ENCODE data around the gene SPSB4. TPM values are rescaled to one million over a fixed set of nuclear protein-coding genes. Genes with fewer than 3 reads are reported as not detected.

Gene SPSB4
- total RNA-seq, 1 donor from 2014 or later: 12.0 TPM

DNA sequence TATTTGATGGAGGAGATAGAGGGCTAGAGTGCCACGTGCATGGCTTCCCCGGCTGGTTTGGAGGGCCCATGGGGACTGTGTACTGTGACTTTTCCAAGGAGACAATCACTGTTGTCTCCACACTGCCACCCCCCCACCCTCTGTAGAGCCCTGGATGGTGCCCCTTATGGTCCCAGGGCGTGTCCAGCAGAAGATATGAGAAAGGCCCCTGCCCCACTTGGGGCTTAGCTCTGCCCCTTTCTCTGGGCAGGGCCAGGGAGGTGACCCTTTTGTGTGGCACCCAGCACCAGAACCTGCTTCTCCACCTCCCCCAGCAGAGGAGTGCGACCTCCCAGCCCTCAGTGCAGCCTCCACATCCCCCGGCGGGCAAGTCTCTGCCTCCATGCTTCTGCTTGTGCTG lies 32.1 kb downstream of the SPSB4 start:
- no peak overlapping the region for H3K9ac ChIP-seq (ENCODE audit: low read depth in 1 of 3, low read length in 3 of 3)
- H3K9me3 ChIP-seq (ENCODE audit: control insufficient read depth in 3 of 3, low read length in 3 of 3): no peaks in the 10 kb centered on the region
- H3K36me3 ChIP-seq (ENCODE audit: control insufficient read depth in 3 of 3, insufficient read depth in 3 of 3, low read length in 3 of 3): no peaks in the 10 kb centered on the region
- H3K4me3 ChIP-seq (ENCODE audit: low read length in 3 of 3): no peak overlapping the region
- peaks cover 35 to 50% (median 44%) of the 10 kb centered on the region in 3 donors for H3K4me1 ChIP-seq (ENCODE audit: control insufficient read depth in 3 of 3, insufficient read depth in 3 of 3, low read length in 3 of 3)
- no peaks in the 10 kb centered on the region for H3K27me3 ChIP-seq (ENCODE audit: control insufficient read depth in 3 of 3, insufficient read depth in 3 of 3, low read length in 3 of 3)
- H3K27ac ChIP-seq (ENCODE audit: low read depth, low read length): no peak overlapping the region

DNA sequence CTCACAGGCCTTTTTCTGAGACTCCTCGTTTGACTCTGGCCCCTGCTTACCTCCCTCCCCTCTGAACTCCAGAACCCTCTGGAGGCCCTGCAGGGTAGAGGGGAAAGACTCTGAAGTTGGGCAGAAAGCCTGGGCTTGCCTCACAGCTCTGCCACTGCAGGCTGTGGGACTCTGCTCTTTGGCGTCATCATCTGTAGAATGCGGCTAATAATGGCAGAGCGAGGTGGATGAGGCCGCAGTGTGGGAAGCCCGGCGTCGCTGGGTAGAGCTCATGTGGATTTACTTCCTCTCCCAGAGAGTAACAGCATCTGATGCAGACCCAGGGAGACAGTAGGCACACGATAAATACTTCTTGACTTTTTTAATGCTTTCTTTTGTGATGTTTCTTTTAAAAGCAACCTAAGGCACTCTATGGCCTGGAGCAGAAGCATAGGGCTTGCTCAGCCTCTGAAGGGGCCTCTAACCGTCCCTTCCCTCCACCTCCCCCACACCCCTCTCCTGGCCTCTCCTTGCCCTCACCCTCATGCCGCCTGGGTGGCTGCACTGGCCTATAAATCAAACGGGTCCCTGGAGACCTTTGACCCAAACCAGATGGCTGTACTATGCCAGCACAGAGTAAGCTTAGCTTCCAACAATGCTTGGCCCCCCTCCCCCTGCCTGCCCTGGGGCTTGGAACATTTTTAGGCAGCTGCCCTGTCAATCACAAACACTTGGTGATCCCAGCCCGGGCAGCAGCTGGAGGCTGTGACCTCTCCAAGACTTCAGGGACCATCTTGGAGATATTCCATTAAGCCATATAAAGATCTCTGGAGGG lies 32.9 kb downstream of the SPSB4 start:
- peak overlapping the region in 1 of 3 donors; percentile 45 for H3K4me3 ChIP-seq (ENCODE audit: low read length in 3 of 3)
- peak overlapping the region; percentile 10 to 57 (median 12) for H3K9ac ChIP-seq (ENCODE audit: low read depth in 1 of 3, low read length in 3 of 3)

DNA sequence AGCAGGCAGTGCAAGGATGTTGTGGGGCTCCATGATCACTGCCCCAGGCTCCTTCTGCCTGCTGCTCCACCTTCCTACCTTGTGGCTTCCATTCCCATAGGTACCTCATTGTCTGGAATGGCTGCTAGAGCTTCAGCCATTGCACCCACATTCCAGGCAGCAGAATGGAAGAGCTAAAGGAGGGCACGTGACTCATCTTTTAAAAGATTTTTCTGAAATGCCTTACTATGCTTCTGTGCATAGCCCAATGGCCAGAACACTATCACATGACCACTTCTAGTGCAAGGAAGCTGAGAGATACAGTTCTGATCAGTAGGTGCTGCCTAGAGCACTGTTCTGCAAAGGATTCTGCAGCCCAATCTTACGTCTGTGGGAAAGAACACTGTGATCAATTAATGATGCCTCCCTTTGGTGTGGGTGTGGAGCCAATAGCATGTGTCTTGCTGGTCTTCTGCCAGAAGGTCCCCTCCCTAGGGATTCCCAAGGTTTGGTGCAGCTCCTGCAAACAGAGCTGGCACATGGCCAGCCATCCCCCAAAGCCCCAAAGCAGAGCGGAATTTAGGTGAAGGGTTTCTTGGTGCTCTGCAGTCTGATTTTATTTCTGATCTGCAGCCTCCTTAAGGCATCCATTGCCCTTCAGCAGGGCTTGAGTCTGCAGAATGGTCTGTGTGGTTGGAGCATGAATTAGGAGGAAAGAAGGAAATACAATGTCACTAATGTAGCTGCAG lies 34.4 kb downstream of the SPSB4 start:
- Histone ChIP-seq H3K27ac (ENCODE audit: low read depth, low read length) (no peak overlapping the region), H3K4me1 (ENCODE audit: control insufficient read depth in 3 of 3, insufficient read depth in 3 of 3, low read length in 3 of 3) (peaks cover 35 to 48% (median 43%) of the 10 kb centered on the region in 3 donors), H3K9ac (ENCODE audit: low read depth in 1 of 3, low read length in 3 of 3) (no peak overlapping the region), H3K27me3 (ENCODE audit: control insufficient read depth in 3 of 3, insufficient read depth in 3 of 3, low read length in 3 of 3) (no peaks in the 10 kb centered on the region), H3K9me3 (ENCODE audit: control insufficient read depth in 3 of 3, low read length in 3 of 3) (no peaks in the 10 kb centered on the region), H3K36me3 (ENCODE audit: control insufficient read depth in 3 of 3, insufficient read depth in 3 of 3, low read length in 3 of 3) (no peaks in the 10 kb centered on the region), H3K4me3 (ENCODE audit: low read length in 3 of 3) (no peak overlapping the region)

More for the DNA sequence above, 32.9 kb downstream of the SPSB4 start:
- no peaks in the 10 kb centered on the region for H3K27me3 ChIP-seq (ENCODE audit: control insufficient read depth in 3 of 3, insufficient read depth in 3 of 3, low read length in 3 of 3)
- peak overlapping the region; percentile 45 for H3K27ac ChIP-seq (ENCODE audit: low read depth, low read length)
- H3K4me1 ChIP-seq (ENCODE audit: control insufficient read depth in 3 of 3, insufficient read depth in 3 of 3, low read length in 3 of 3): peaks cover 35 to 48% (median 43%) of the 10 kb centered on the region in 3 donors
- H3K36me3 ChIP-seq (ENCODE audit: control insufficient read depth in 3 of 3, insufficient read depth in 3 of 3, low read length in 3 of 3): no peaks in the 10 kb centered on the region
- no peaks in the 10 kb centered on the region for H3K9me3 ChIP-seq (ENCODE audit: control insufficient read depth in 3 of 3, low read length in 3 of 3)

DNA sequence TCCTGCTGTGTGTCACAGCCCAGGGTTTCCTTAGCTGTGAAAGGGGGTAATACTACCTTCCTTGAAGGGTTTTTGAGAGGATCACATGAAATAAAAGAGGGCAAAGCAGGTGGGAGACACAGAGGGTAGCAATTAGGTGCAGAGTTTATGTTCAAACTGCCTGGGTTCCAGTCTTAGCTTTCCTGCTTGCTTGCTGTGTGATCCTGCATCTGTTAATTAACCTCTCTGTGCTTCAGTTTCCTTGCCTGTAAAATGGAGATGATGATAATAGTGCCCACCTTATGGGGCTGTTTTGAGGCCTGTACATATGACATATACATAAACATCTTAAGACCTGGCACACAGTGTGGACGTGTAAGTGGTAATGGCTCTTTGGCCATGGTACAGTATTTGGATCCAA lies 35.0 kb downstream of the SPSB4 start:
- Histone ChIP-seq H3K36me3 (ENCODE audit: control insufficient read depth in 3 of 3, insufficient read depth in 3 of 3, low read length in 3 of 3) (no peaks in the 10 kb centered on the region), H3K9ac (ENCODE audit: low read depth in 1 of 3, low read length in 3 of 3) (no peak overlapping the region), H3K27me3 (ENCODE audit: control insufficient read depth in 3 of 3, insufficient read depth in 3 of 3, low read length in 3 of 3) (no peaks in the 10 kb centered on the region), H3K4me3 (ENCODE audit: low read length in 3 of 3) (no peak overlapping the region), H3K9me3 (ENCODE audit: control insufficient read depth in 3 of 3, low read length in 3 of 3) (no peaks in the 10 kb centered on the region), H3K27ac (ENCODE audit: low read depth, low read length) (no peak overlapping the region), H3K4me1 (ENCODE audit: control insufficient read depth in 3 of 3, insufficient read depth in 3 of 3, low read length in 3 of 3) (peaks cover 40 to 54% (median 45%) of the 10 kb centered on the region in 3 donors)

DNA sequence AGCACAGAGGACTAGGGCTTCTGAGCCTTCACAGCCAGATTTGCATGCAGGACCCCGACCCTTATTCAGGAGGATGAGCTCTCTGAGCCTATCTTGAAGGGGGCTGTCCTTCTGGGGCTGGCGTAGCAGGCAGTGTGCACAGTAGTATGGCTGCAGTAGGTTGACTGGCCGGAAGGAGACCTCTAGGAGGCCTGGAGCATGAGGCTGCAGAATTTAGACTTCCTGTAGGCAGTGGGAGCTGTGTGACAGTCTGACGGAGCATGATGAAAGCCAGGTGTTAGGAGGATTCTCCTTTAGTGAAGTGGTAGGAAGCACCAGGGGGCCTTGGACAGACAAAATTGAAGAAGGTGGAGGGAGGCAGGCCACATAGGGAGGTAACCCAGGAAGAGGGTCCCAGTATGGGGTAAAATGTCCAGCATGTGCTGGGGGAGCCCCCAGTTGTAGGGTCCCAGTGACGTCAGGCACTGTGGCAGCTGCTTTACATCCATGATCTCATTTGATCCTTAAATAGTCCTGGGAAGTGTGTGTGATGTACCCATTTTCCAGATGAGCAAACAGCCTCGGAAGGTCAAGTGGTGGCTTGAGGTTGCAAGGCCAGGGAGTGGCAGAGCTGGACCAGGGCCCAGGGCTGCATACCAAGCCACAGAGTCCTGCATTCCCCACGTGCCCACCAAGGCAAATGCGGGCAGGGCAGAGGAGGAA lies 36.1 kb downstream of the SPSB4 start:
- H3K9ac ChIP-seq (ENCODE audit: low read depth in 1 of 3, low read length in 3 of 3): peak overlapping the region in 1 of 3 donors; percentile 47
- H3K27ac ChIP-seq (ENCODE audit: low read depth, low read length): no peak overlapping the region
- peaks cover 48 to 64% (median 51%) of the 10 kb centered on the region in 3 donors for H3K4me1 ChIP-seq (ENCODE audit: control insufficient read depth in 3 of 3, insufficient read depth in 3 of 3, low read length in 3 of 3)
- no peak overlapping the region for H3K4me3 ChIP-seq (ENCODE audit: low read length in 3 of 3)
- no peaks in the 10 kb centered on the region for H3K27me3 ChIP-seq (ENCODE audit: control insufficient read depth in 3 of 3, insufficient read depth in 3 of 3, low read length in 3 of 3)
- no peaks in the 10 kb centered on the region for H3K36me3 ChIP-seq (ENCODE audit: control insufficient read depth in 3 of 3, insufficient read depth in 3 of 3, low read length in 3 of 3)
- no peaks in the 10 kb centered on the region for H3K9me3 ChIP-seq (ENCODE audit: control insufficient read depth in 3 of 3, low read length in 3 of 3)

DNA sequence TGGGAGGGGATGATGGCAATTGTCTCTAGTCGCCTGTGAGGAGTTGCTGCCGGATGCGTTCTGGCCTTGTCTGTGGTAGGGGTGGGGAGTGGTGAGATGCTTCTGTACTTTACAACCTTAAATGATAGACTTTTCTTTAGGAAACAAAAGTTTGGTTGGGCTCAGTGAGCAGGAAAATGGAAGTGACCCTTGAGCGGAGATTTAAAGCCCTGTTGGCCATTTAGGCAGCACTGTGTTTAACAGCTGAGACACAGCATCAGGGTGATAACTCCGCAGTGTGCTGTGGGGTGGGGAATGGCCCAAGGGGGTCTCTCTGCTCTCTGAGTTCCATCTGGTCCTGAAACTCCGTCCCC lies 36.6 kb downstream of the SPSB4 start:
- Histone ChIP-seq H3K27ac (ENCODE audit: low read depth, low read length) (no peak overlapping the region), H3K27me3 (ENCODE audit: control insufficient read depth in 3 of 3, insufficient read depth in 3 of 3, low read length in 3 of 3) (no peaks in the 10 kb centered on the region), H3K36me3 (ENCODE audit: control insufficient read depth in 3 of 3, insufficient read depth in 3 of 3, low read length in 3 of 3) (no peaks in the 10 kb centered on the region), H3K9ac (ENCODE audit: low read depth in 1 of 3, low read length in 3 of 3) (no peak overlapping the region), H3K4me1 (ENCODE audit: control insufficient read depth in 3 of 3, insufficient read depth in 3 of 3, low read length in 3 of 3) (peaks cover 54 to 69% (median 55%) of the 10 kb centered on the region in 3 donors), H3K9me3 (ENCODE audit: control insufficient read depth in 3 of 3, low read length in 3 of 3) (no peaks in the 10 kb centered on the region), H3K4me3 (ENCODE audit: low read length in 3 of 3) (no peak overlapping the region)

DNA sequence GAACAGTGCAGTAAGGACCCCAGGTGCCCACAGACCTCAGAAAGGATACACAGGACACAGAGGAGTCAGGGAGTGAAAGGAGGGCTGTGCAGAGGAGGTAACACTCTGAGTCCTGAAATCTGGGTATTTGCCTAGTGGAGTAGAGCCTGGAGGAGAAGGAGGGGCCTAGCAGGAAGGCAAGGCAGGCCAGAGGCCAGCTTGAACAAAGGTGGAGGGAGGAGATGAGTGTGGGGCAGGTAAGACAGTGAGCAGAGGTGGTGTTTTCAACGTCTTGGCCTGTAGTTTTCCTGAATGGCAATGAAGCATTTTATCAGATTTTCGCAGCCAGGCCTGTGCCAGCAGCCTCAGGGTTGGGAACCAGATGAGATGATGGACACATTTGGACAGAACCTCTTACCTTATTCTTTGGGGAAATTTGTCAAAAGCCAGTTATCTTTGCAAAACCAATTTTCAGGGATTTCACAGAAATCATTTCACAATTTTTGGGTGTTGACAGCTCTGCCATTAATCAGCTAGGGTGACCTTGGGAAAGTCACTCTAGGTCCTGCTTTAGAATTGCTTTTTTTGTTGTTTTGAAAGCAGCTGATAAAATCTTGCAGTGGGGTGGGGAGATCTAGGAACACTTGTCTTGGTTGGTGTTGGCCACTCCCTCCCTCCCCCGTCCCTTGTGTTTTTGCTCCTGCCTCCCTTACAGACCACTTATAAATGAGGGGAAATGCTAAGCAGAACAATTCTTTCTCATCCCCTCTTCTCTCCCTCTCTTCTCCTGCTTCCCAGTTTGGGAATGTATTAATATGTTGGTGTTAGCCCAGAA lies 38.4 kb downstream of the SPSB4 start:
- Histone ChIP-seq H3K27me3 (ENCODE audit: control insufficient read depth in 3 of 3, insufficient read depth in 3 of 3, low read length in 3 of 3) (no peaks in the 10 kb centered on the region), H3K36me3 (ENCODE audit: control insufficient read depth in 3 of 3, insufficient read depth in 3 of 3, low read length in 3 of 3) (no peaks in the 10 kb centered on the region), H3K9me3 (ENCODE audit: control insufficient read depth in 3 of 3, low read length in 3 of 3) (no peaks in the 10 kb centered on the region), H3K9ac (ENCODE audit: low read depth in 1 of 3, low read length in 3 of 3) (no peak overlapping the region), H3K4me1 (ENCODE audit: control insufficient read depth in 3 of 3, insufficient read depth in 3 of 3, low read length in 3 of 3) (peaks cover 59 to 71% (median 61%) of the 10 kb centered on the region in 3 donors), H3K27ac (ENCODE audit: low read depth, low read length) (no peak overlapping the region), H3K4me3 (ENCODE audit: low read length in 3 of 3) (no peak overlapping the region)

DNA sequence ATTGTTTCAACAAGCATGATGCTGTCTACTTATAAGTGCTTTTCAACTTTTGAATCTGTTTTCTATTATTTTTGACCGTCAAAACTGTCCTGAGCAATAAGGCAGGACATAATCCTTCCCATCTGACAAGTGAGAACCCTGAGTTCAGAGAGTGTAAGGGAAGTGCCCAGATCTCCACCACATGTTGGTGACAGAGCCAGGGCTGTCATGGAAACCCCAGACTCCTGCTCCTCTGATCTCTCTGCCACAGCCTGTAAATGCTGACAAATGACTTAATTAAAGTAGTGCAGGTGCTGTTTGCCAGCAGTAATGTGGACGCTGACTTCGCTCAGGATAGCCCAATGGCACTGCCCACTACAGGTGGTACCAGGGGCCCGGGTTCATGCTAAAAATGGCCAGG lies 40.3 kb downstream of the SPSB4 start:
- no peaks in the 10 kb centered on the region for H3K36me3 ChIP-seq (ENCODE audit: control insufficient read depth in 3 of 3, insufficient read depth in 3 of 3, low read length in 3 of 3)
- no peaks in the 10 kb centered on the region for H3K27me3 ChIP-seq (ENCODE audit: control insufficient read depth in 3 of 3, insufficient read depth in 3 of 3, low read length in 3 of 3)
- H3K4me3 ChIP-seq (ENCODE audit: low read length in 3 of 3): no peak overlapping the region
- H3K9ac ChIP-seq (ENCODE audit: low read depth in 1 of 3, low read length in 3 of 3): no peak overlapping the region
- peaks cover 58 to 71% (median 63%) of the 10 kb centered on the region in 3 donors for H3K4me1 ChIP-seq (ENCODE audit: control insufficient read depth in 3 of 3, insufficient read depth in 3 of 3, low read length in 3 of 3)
- H3K27ac ChIP-seq (ENCODE audit: low read depth, low read length): peak overlapping the region; percentile 23
- H3K9me3 ChIP-seq (ENCODE audit: control insufficient read depth in 3 of 3, low read length in 3 of 3): no peaks in the 10 kb centered on the region

DNA sequence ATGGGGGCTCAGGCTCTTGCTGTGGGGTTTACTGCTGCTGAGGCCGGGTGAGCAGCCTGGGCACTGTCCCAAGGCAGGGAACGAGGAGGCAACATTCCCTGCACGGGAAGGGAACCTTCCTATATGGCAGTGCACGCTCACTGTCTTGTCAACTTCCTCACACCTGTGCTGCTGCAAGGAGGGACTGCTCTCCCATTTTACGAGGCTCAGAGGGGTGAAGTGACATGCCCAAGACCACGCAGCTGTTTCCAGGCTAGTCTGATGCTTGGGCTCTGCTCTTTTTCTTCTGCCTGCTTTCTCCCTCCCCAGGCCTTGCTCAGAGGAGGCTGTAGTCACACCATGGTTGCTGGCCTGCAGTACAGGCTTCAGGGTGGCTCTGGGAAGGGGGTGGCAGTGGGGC lies 41.5 kb downstream of the SPSB4 start:
- no peaks in the 10 kb centered on the region for H3K9me3 ChIP-seq (ENCODE audit: control insufficient read depth in 3 of 3, low read length in 3 of 3)
- H3K27ac ChIP-seq (ENCODE audit: low read depth, low read length): no peak overlapping the region
- H3K27me3 ChIP-seq (ENCODE audit: control insufficient read depth in 3 of 3, insufficient read depth in 3 of 3, low read length in 3 of 3): no peaks in the 10 kb centered on the region
- H3K4me3 ChIP-seq (ENCODE audit: low read length in 3 of 3): no peak overlapping the region
- no peak overlapping the region for H3K9ac ChIP-seq (ENCODE audit: low read depth in 1 of 3, low read length in 3 of 3)
- H3K4me1 ChIP-seq (ENCODE audit: control insufficient read depth in 3 of 3, insufficient read depth in 3 of 3, low read length in 3 of 3): peaks cover 46 to 65% (median 50%) of the 10 kb centered on the region in 3 donors
- H3K36me3 ChIP-seq (ENCODE audit: control insufficient read depth in 3 of 3, insufficient read depth in 3 of 3, low read length in 3 of 3): no peaks in the 10 kb centered on the region

Measured in skeletal muscle tissue (tissue), 4 donors.